HG03025 (cell line): ENCODE results near the gene ENC1.

Source experiments
- ATAC-seq: cut with Tn5 transposase; IDR thresholded peaks from one replicate; pipeline ENCODE4 v1.9.1; 2021; ENCODE audit warnings: mild to moderate bottlenecking, moderate library complexity; ENCODE audit not compliant: unreplicated experiment, low FRiP score

ENC1 gene

DNA sequence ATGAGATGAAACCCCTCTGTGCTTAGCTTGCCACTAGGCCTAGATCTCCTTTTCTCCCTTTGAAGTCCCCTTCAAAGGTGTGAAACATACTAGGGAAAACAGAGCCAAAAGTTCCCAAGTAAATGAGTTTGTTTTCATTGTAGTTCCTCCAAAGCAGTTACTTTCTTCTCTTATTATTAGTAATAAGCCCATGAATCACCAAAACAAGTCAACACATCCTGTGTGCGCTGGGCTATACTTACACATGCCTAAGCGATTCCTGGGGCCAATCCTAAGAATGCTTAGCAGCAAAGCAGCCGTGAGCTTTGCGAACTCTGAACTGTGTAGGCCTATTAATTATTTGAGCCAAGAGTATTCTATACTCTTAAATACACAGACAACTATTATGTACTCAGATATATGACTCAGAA is 7.6 kb downstream of the ENC1 start:
- no peak for ATAC-seq

DNA sequence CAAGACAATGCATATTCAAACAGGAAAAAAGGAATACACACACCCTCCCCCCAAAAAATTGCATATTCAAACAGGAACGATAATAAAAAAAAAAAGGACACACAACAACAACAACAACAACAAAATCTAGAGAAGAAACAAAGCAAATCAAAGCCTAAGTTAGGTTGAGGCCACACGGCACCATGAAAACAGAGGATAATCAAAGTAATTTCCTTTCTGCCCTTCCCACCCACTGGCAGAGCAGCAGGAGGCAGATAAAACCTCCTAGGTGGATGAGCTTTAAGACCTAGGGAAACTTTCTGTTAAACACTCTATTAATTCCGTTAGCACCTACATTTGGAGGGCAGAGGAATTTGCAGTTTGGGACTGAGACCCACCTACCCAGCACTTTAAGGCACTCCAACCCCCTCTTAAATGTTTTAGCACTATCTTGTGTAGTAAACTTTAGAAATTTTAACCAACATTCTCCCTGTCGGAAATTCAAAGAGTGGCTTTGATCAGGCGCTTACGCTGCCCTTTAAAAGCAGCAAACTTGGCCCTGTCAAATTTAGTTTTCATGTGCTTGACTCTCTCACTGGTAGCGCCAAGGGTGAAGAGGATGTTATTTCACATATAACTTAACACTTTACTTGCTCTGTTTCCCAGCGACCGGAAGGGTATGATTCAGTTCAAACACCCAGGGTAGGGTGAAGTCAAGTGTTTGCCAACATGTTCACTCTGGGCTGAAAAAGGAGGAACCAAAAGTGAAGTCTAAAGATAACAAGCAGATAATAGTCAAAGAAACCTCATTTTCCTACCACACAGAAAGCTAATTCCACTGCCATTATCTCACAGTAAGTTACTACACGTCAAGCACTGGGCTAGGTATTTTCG is 9.2 kb downstream of the ENC1 start:
- peak; percentile 94 for ATAC-seq

DNA sequence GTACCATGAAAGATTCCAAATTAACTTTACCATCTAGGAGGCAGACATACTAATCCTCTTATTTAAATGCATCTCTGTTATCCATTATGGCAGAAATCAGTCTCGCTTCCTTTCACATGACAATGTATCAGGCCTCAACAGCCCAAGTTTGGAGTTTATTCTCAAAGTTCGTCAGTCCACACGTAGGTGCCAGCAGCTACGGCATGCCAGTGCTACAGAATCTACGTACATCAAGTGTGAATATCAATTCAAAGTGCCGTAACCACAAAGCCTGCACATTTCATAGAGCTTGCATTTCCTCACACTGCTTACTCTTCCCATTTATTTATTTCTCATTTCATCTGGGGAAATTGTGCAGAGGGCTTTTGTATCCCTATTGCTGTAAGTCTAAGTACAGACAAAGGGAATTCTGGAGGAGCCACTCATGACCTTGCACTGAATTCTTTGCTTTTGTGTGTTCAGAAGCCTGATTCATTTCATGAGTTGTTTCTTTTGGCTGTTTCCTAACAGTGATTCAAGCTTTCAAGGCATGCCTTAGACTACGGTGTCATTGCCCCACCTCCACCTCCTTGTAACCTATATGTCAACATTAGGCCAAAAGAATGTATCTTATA is 10.0 kb downstream of the ENC1 start:
- ATAC-seq, result no peak

DNA sequence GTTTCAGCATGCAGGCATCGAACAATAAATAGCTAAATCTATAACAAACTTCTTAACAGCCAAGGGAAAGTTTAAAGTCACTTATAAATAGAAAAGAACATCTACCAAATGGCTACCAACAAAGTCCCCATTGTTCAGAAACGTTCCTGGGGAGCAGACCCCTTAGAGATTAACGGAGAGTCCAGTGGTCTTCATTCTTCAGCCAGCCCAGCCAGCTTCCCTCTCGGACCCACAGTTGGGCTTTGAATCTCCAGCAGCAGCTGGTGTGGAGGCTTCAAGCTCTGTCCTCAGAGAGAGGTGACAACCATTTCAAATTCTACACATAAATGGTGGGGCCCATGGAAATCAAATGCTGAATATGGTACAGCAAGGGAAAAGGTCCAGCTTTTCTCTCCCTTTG is 11.2 kb downstream of the ENC1 start:
- ATAC-seq, result no peak

DNA sequence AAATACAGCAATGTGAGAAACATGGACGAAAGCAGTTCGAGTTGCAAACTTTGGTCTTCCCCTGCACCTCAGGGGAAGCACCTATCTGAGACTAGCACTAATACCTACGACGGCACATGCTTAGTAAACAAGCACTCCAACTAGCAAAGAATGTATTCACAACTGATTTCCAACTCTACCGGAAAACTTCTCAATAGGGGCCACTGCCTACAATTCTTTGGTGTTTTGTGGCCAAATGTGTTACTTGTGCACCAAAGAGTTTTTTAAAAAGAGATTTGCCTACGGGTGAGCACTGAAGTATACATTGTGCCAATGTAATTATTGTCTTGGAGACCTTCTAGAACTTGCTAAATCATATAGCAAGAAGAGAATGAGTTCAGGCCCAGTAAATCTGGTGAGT is 12.2 kb downstream of the ENC1 start:
- no peak for ATAC-seq

DNA sequence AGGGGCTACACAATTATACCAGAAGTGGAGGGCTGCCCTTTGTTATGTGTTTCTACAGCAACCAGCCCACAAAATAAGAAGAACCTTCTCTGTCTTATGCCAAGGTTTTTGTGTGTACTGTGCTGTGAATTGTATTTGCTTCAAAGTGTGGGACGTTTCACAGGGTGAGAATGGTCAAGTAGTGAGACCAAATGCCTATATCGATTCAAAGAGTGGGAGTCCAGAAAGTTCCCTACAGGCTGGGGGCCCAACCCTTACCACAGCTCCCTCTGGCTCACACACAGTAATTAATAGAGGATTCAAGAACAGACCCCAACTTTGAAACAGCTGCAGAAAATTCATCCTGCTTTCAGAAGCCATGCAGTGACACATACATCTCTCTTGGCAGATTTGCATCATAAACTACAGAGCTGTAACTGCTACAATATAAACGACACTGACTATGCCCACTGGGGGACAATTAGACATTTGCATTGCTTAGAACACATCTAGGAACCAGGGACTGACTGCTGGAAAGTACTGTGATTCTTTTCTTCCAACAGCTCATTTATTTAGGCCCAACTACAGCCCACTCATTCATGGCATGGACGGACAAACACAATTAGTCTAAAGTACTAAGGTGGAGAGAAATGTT is 12.8 kb downstream of the ENC1 start:
- ATAC-seq, result no peak

DNA sequence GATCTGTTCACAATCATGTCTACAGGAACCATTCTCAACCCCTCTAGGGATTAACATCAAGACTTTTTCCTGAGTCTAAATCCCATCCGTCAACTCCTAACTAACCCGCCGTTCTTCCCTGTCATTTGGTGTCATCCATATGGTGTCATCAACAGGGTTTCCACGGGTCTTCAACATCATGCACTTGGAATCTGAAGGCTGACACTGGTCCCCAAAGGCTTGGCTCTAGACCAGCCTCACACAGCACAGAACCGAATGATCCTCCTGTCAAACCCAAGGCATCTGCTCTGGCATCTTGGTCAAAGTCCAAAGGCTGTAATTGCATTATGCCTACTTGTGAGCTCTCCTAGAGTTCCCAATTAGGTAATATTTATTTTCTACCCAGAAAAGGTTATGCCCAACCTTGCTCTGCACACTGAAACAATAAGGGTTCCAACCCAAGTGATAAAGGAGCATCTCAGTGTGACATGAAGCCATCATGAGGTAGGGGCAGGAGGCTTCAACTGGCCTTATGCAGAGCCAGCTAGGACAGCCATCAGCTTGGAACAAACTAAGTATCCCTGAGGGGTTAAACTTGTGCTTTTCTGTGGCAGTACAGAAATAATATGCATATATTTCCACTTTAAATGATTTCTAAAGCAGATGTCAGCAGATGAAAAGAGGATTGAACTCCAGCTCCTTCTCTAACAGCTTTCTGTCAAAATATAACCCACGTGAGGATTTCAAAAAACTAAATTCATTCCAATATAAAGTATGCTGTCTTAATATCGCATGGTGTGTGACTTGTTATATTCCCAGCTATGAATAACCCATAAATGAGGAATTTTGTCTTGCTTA is 13.9 kb downstream of the ENC1 start:
- ATAC-seq, result no peak

DNA sequence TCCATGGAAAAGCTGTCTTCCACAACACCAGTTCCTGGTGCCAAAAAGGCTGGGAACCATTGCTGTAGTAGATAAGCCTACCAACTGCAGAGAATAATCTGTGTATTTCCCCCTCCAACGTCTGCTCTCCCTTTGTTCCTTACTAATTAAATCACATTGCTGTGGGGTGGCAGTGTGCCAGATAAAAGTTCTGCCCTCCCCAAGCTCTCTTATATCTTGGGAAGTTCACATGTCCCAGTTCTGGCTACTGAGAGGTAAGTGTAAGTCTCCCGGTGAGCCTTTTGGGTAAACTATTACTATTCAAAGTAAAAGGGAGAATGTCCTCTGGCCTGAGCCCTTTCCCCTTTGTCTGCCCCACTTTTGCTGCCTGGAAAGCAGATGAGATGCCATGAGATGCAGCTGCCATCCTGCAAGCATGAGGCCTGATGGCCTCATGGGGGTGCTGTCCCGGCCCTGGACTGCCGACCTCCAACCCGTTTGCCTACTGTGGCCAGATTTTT is 14.7 kb downstream of the ENC1 start:
- ATAC-seq, result no peak

DNA sequence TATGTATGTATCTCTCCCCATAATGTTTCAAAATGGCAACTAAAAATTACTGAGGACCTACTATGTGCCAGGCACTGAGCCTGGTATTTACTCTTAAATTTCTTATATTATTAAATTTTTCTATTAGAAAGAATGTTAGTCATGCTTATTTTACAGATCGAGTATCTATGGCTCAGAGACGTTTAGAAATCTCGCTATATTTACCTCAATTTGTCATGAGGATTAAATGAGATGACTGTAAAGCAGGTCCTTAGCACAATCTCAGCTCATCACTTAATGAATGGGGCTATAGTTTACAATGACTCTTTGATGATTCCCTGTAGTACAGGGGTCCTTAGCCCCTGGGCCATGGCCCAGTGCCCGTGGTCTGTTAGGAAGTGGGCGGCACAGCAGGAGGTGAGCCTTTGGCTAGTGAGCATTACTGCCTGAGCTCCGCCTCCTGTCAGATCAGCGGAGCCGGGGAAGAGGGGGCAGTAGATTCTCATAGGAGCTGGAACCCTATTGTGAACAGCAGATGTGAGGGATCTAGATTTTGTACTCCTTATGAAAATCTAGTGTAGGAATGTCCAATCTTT is 15.5 kb downstream of the ENC1 start:
- ATAC-seq, result no peak

DNA sequence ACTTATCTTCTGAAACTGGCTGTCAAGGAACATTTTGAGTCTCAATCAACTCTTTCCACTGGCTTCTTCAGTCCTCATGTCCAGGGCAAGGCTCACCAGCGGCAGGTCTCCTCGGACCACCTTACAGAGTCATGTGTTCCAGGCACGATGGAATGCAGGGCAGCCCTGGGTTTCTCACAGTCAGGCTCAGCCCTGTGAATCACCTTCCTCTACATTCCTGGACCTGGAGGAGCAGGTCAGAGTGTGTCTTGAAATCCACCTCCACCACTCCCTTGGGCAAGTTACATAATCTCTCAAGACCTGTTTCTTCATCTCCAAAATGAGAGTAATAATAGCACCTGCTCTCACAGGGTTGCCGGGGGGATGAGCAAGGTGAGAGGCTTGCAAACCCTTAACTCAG is 16.0 kb downstream of the ENC1 start:
- ATAC-seq, result no peak

DNA sequence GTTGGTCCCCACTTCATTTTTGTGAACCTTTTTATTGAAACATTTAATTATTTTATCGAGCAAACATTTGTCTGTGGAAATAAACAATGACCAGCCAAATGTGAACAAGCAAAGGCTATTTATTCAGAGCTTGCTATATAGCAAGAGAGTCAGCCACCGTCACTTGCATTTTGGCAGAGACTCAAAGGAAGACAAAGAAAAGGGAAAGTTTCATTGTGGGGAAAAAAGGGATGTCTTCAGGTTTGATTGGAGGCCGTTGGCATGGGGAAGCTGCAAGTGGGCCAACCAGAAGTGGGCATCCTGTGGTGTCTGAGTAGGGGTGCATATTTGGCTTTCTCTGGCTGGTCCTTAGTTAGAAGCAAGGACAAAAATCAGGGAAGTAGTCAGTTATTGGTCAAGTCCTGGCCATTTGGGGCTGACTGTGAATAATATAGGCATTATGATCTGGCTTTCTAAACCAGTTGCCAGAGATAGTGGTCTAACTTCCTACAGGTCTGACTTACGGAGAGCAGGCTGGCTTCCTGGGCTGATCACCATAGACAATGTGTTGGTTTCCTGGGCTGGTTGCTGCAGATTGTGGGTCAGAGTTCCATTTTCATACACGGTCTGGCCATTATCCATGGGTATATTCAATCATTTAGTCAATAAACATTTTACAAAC is 16.6 kb downstream of the ENC1 start:
- no peak for ATAC-seq

DNA sequence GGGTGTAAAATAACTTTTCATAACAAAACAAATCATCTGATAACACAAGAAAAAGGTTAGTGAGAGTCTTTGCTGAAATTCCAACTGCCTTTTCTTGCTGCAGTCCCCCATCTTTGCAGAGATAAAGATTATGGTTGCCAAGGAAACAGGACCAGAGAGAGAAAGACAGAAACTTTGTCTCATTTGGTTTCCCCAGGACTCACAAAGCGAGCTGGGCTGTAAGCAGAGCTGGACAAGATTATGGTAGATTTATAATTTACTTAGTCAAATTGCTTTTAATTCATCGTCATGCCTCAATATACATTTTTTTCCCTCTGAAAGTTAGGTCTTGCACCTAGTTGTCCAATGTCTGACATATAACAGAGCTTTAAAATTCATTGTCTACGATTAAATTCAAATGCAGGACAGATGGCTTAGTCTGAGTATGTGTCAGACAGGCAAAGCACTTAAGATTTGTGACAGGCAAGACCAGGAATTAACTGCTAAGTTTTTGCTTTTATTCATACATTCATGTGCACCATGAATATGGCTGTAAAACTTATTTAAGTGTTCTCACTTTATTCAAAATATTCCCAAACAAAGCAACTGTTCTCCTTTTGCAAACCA is 17.4 kb downstream of the ENC1 start:
- no peak for ATAC-seq

DNA sequence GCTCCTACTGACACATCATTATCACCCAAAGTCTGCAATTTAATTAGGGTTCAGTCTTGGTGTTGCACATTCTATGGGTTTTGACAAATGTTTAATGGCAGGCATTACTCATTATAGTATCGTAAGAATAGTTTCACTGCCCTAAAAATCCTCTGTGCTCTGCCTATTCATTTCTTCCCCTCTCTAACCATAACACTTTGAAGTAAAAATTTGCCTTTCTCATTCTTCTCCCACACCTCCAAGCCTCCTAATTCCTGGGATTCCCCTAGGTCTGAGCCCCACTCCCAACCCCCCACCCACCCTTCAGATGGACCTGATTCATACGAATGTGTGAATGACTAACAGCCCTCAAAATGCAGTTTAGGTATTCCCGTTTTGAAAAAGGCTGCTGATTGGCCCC is 18.4 kb downstream of the ENC1 start:
- ATAC-seq, result no peak

DNA sequence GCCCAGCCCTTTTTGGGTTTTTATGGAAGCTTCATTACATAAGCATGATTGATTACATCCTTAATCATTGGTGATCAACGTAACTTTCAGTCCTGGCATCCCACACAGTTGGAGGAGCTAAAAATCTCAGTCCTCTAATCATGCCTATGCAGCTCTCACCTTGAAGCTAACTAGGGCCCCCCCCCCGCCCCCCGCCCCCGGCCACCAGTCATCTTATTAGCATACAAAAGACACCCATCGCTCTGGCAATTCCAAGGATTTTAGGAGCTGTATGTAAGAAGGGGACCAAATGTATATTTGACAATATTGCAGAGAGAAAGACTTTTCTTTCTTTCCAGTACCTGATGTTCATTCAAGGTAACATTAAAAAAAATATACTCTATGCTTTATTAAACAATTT is 19.0 kb downstream of the ENC1 start:
- ATAC-seq, result no peak

DNA sequence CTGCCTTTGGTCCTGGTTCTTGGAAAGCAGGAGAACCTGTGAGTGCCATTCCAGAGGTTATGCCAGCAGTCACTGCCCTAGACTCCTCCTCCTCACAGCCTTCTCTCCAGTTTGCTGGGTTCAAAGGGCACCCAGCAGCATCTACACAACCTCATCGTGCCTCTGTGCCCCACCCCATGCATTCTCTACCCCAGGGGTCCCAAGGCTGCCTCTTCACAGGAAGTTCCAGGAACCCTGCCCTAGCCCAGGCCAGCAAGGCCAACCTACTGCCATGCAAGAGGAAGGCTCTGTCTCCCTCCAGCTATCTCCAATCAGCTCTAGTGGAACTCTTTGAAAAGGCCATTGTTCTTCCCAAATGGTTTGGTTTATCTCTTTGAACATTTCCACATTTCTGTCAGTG is 21.2 kb downstream of the ENC1 start:
- ATAC-seq, result no peak

DNA sequence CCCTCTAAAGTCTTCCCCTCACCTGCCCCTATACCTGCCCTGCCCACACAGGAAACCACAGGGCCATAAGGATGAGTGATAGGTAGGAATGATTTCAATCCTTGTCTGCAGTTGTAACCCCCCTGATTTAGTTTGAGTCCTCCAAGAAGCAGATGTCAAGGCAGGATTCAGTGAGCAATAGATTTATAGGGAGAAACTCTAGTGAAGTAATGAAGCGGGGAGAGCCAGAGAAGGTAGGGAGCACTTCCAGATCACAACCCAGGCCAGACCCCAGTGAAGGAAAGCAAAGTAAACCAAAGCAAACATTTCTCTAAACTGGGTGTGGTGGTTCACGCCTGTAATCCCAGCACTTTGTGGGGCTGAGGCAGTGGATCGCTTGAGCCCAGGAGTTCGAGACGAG is 22.4 kb downstream of the ENC1 start:
- ATAC-seq, result no peak

DNA sequence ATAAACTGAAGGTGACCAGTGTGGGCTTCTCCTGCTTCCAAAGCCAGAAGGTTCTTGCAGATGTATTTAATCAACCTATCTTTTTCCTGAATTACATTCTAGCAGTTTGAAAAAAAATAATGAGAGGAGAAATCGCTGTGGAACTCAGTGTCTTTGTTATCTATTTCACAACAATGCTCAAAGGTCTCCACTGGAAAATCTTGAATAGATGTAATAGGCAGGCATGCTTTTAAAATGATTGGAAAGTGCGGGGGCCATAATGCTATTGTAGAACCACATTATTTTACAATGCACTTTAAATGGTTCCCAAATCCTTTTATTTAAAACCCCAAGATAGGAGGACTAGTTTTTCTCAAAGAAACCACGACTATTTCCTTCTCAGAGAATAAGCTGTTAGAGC is 23.3 kb downstream of the ENC1 start:
- ATAC-seq, result no peak

DNA sequence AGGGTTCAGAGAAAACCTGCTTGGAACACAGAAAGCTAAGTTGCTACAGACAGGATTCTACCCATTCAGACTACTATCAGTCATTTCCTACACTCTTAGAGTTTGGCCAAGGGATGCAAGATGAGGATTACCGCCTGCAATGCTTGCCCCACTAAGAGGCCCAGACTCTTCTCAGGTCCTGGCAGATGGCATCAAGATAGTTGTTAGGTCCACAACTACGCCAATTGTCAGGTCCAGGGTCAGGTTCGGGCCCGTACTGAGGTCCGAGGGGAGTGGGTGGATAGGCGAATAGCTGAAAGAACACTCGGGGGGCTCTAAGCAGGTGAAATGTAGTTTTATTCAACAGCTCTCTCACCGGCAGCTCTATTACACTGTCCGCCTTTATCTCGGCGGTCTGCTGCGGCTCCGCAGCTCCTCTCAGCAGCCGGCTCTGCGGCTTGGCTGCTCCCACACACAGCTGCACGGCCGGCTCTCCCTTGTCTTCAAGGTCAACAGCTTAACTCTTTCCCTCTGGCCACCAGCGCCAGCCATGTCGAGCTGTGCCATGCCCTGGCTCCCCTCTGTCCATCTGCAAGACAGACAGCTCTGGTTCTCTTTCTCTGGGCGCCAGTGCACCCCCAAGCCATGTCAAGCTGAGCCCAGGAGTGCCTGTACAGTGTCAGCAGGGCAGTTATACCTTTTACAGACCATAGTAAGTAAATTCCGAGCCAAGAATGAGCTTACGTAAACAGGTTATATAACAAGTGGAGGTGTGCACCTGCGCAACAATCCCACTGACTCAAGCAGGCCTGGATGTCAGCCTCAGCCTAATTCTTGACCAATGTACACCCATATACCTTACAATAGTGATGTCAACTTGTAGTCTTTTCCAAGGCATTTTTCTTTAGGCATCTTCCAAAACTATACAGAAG is 24.0 kb downstream of the ENC1 start:
- ATAC-seq, result no peak
